ENCODE measurements around the gene SRR. TPM values are rescaled to one million over a fixed set of nuclear protein-coding genes. Genes with fewer than 3 reads are reported as not detected.
"Not testable (repeated sequence)": the region's sequence is repeated elsewhere in the genome, so short reads cannot be mapped to it uniquely, and the experiment has no call there.

Gene SRR
- total RNA-seq, 2 experiments from 2014 or later = 15.4 to 18.3 TPM

GRCh38 chr17:2292100-2292499 is 11.7 kb upstream of the SRR start:
- Mint-ChIP-seq H3K27ac (no peak overlapping the region), H3K36me3 (ENCODE audit: low read depth) (peaks cover 60% of the 10 kb centered on the region), H3K9me3 (ENCODE audit: low read depth) (no peaks in the 10 kb centered on the region), H3K4me3 (no peak overlapping the region), H3K27me3 (no peaks in the 10 kb centered on the region), H3K4me1 (peaks cover 26% of the 10 kb centered on the region)
- ChIA-PET CTCF (interaction anchor here (0.6 to 1.2 kb wide), 3 partner anchors 11 to 62 kb away, joined by 3 to 4 read pairs (median 3); no protein-coding TSS in a partner anchor), POLR2A (interaction anchor here (0.6 to 0.9 kb wide), 2 partner anchors 15 to 38 kb away, joined by 3 to 6 read pairs; no protein-coding TSS in a partner anchor)
- DNase-seq (no peak), ATAC-seq (no peak)
- intact Hi-C loops (cut with DNase I, micrococcal nuclease) = no loop called here

- no peak overlapping the region for H3K4me3 Mint-ChIP-seq
Measured at GRCh38 chr17:2295575-2295974, 8.2 kb upstream of the SRR start.

GRCh38 chr17:2297023-2297422 is 6.7 kb upstream of the SRR start:
- DNase-seq (no peak), ATAC-seq (no peak)
- CTCF ChIA-PET = interaction anchor here (0.7 to 2.5 kb wide), 3 partner anchors 36 to 242 kb away, joined by 3 to 6 read pairs (median 5); partner anchors contain the start of gene HIC1
- peak overlapping the region; percentile 9 for H3K27ac Mint-ChIP-seq
- no peaks in the 10 kb centered on the region for H3K27me3 Mint-ChIP-seq
- peaks cover 60% of the 10 kb centered on the region for H3K4me1 Mint-ChIP-seq
- no peaks in the 10 kb centered on the region for H3K9me3 Mint-ChIP-seq (ENCODE audit: low read depth)
- H3K4me3 Mint-ChIP-seq = no peak overlapping the region
- peaks cover 62% of the 10 kb centered on the region for H3K36me3 Mint-ChIP-seq (ENCODE audit: low read depth)
- POLR2A ChIA-PET = no interaction called here
- intact Hi-C loops (cut with DNase I, micrococcal nuclease) = no loop called here

More at GRCh38 chr17:2295575-2295974, 8.2 kb upstream of the SRR start:
- Mint-ChIP-seq H3K9me3 (ENCODE audit: low read depth) (no peaks in the 10 kb centered on the region), H3K27ac (peak overlapping the region; percentile 63), H3K4me1 (peaks cover 47% of the 10 kb centered on the region), H3K27me3 (no peaks in the 10 kb centered on the region), H3K36me3 (ENCODE audit: low read depth) (peaks cover 71% of the 10 kb centered on the region)
- peak; percentile 87 for ATAC-seq
- ChIA-PET POLR2A (interaction anchor here (0.8 kb wide), 1 partner anchor 72 kb away, joined by 3 read pairs; no protein-coding TSS in a partner anchor), CTCF (interaction anchor here (0.9 to 2.5 kb wide), 5 partner anchors 16 to 87 kb away, joined by 3 to 6 read pairs (median 3); partner anchors contain the start of gene TSR1)
- intact Hi-C loops (cut with DNase I, micrococcal nuclease) = loop anchor here in 1 of 2 experiments (2.0 kb wide), 1 partner anchor 15 kb away; no protein-coding TSS in a partner anchor
- peak; percentile 31 for DNase-seq

- ATAC-seq = no peak
- Mint-ChIP-seq H3K27ac (no peak overlapping the region), H3K36me3 (ENCODE audit: low read depth) (peaks cover 53% of the 10 kb centered on the region), H3K27me3 (no peaks in the 10 kb centered on the region), H3K9me3 (ENCODE audit: low read depth) (no peaks in the 10 kb centered on the region), H3K4me1 (peaks cover 58% of the 10 kb centered on the region), H3K4me3 (no peak overlapping the region)
- CTCF ChIA-PET = interaction anchor here (0.7 kb wide), 1 partner anchor 104 kb away, joined by 3 read pairs; no protein-coding TSS in a partner anchor
- no peak for DNase-seq
- intact Hi-C loops (cut with DNase I, micrococcal nuclease) = no loop called here
- POLR2A ChIA-PET = interaction anchor here (0.6 kb wide), 1 partner anchor 10 kb away, joined by 3 read pairs; no protein-coding TSS in a partner anchor
Measured at GRCh38 chr17:2299136-2299535, 4.6 kb upstream of the SRR start.

- no peak overlapping the region for H3K4me3 Mint-ChIP-seq
- DNase-seq (no peak), ATAC-seq (no peak)
- H3K4me1 Mint-ChIP-seq = peaks cover 55% of the 10 kb centered on the region
- no peak overlapping the region for H3K27ac Mint-ChIP-seq
- intact Hi-C loops (cut with DNase I, micrococcal nuclease) = loop anchor here in 1 of 2 experiments (10.0 kb wide), 1 partner anchor 465 kb away; the partner anchor contains the start of gene RPA1
- ChIA-PET CTCF (interaction anchor here (0.7 kb wide), 1 partner anchor 104 kb away, joined by 3 read pairs; no protein-coding TSS in a partner anchor), POLR2A (interaction anchor here (0.5 kb wide), 1 partner anchor 218 kb away, joined by 3 read pairs; no protein-coding TSS in a partner anchor)
- no peaks in the 10 kb centered on the region for H3K27me3 Mint-ChIP-seq
- H3K9me3 Mint-ChIP-seq (ENCODE audit: low read depth) = no peaks in the 10 kb centered on the region
- peaks cover 49% of the 10 kb centered on the region for H3K36me3 Mint-ChIP-seq (ENCODE audit: low read depth)
Measured at GRCh38 chr17:2299756-2300155, 4.0 kb upstream of the SRR start.

GRCh38 chr17:2302778-2303203 is 959 bp upstream of the SRR start:
- peak overlapping the region; percentile 61 for H3K27ac Mint-ChIP-seq
- peaks cover 37% of the 10 kb centered on the region for H3K36me3 Mint-ChIP-seq (ENCODE audit: low read depth)
- no peak for DNase-seq
- POLR2A ChIA-PET = interaction anchor here (0.5 to 1.4 kb wide), 6 partner anchors 14 to 99 kb away, joined by 3 to 5 read pairs (median 3); no protein-coding TSS in a partner anchor
- CTCF ChIA-PET = interaction anchor here (0.7 to 1.3 kb wide), 7 partner anchors 9 to 251 kb away, joined by 3 to 6 read pairs (median 4); no protein-coding TSS in a partner anchor
- H3K4me1 Mint-ChIP-seq = peaks cover 48% of the 10 kb centered on the region
- peak overlapping the region; percentile 81 for H3K4me3 Mint-ChIP-seq
- ATAC-seq = peak; percentile 1
- H3K9me3 Mint-ChIP-seq (ENCODE audit: low read depth) = no peaks in the 10 kb centered on the region
- H3K27me3 Mint-ChIP-seq = no peaks in the 10 kb centered on the region
- intact Hi-C loops (cut with DNase I, micrococcal nuclease) = loop anchor here (1.0 to 10.0 kb wide), 17 partner anchors 34 to 1840 kb away; partner anchors contain the start of genes TSR1 (in 2 of the 2), CLUH (in 1 of the 2), CYB5D2 (in 1 of the 2) and DPH1 (in 1 of the 2)

GRCh38 chr17:2304931-2305330 is 1.2 kb downstream of the SRR start:
- Mint-ChIP-seq H3K4me1 (peaks cover 41% of the 10 kb centered on the region), H3K36me3 (ENCODE audit: low read depth) (peaks cover 21% of the 10 kb centered on the region), H3K27me3 (no peaks in the 10 kb centered on the region), H3K9me3 (ENCODE audit: low read depth) (no peaks in the 10 kb centered on the region), H3K4me3 (peak overlapping the region; percentile 81), H3K27ac (peak overlapping the region; percentile 29)
- ChIA-PET CTCF (interaction anchor here (0.7 to 1.2 kb wide), 3 partner anchors 26 to 97 kb away, joined by 3 to 4 read pairs (median 3); no protein-coding TSS in a partner anchor), POLR2A (interaction anchor here (0.6 kb wide), 1 partner anchor 36 kb away, joined by 10 read pairs; no protein-coding TSS in a partner anchor)
- no peak for DNase-seq
- intact Hi-C loops (cut with DNase I, micrococcal nuclease) = loop anchor here in 1 of 2 experiments (10.0 kb wide), 1 partner anchor 470 kb away; the partner anchor contains the start of gene RPA1
- ATAC-seq = no peak

- DNase-seq (no peak), ATAC-seq (no peak)
- Mint-ChIP-seq H3K27ac (no peak overlapping the region), H3K36me3 (ENCODE audit: low read depth) (peaks cover 14% of the 10 kb centered on the region), H3K9me3 (ENCODE audit: low read depth) (no peaks in the 10 kb centered on the region), H3K4me1 (peaks cover 21% of the 10 kb centered on the region), H3K4me3 (no peak overlapping the region), H3K27me3 (no peaks in the 10 kb centered on the region)
- intact Hi-C loops (cut with DNase I, micrococcal nuclease) = loop anchor here in 1 of 2 experiments (10.0 kb wide), 1 partner anchor 475 kb away; the partner anchor contains the start of gene RPA1
- ChIA-PET CTCF (interaction anchor here (0.6 kb wide), 2 partner anchors 49 to 50 kb away, joined by 3 to 4 read pairs; no protein-coding TSS in a partner anchor), POLR2A (interaction anchor here (0.6 kb wide), 2 partner anchors 202 to 254 kb away, joined by 3 read pairs; no protein-coding TSS in a partner anchor)
Measured at GRCh38 chr17:2309338-2310154, 5.8 kb downstream of the SRR start.

- Mint-ChIP-seq H3K27me3 (no peaks in the 10 kb centered on the region), H3K4me3 (no peak overlapping the region), H3K27ac (no peak overlapping the region), H3K36me3 (ENCODE audit: low read depth) (no peaks in the 10 kb centered on the region), H3K9me3 (ENCODE audit: low read depth) (no peaks in the 10 kb centered on the region), H3K4me1 (peaks cover 4% of the 10 kb centered on the region)
- CTCF ChIA-PET = no interaction called here
- ATAC-seq = no peak
- no peak for DNase-seq
- POLR2A ChIA-PET = no interaction called here
- intact Hi-C loops (cut with DNase I, micrococcal nuclease) = no loop called here
Measured at GRCh38 chr17:2312736-2313135, 9.0 kb downstream of the SRR start.

GRCh38 chr17:2316916-2317205 is 13.1 kb downstream of the SRR start:
- DNase-seq; H3K9me3 Mint-ChIP-seq (ENCODE audit: low read depth); H3K36me3 Mint-ChIP-seq (ENCODE audit: low read depth); intact Hi-C loops (cut with DNase I, micrococcal nuclease); H3K4me3 Mint-ChIP-seq; H3K4me1 Mint-ChIP-seq; H3K27me3 Mint-ChIP-seq; ATAC-seq; H3K27ac Mint-ChIP-seq: not testable (repeated sequence)
- CTCF ChIA-PET = interaction anchor here (0.9 kb wide), 1 partner anchor 99 kb away, joined by 3 read pairs; no protein-coding TSS in a partner anchor
- POLR2A ChIA-PET = interaction anchor here (0.6 kb wide), 1 partner anchor 14 kb away, joined by 3 read pairs; no protein-coding TSS in a partner anchor

GRCh38 chr17:2317796-2318195 is 14.0 kb downstream of the SRR start:
- CTCF ChIA-PET = no interaction called here

More at GRCh38 chr17:2317796-2318195, 14.0 kb downstream of the SRR start:
- DNase-seq (no peak), ATAC-seq (no peak)
- intact Hi-C loops (cut with DNase I, micrococcal nuclease) = no loop called here
- POLR2A ChIA-PET = interaction anchor here (0.7 kb wide), 1 partner anchor 47 kb away, joined by 9 read pairs; no protein-coding TSS in a partner anchor
- H3K4me1 Mint-ChIP-seq = no peaks in the 10 kb centered on the region
- H3K27me3 Mint-ChIP-seq = no peaks in the 10 kb centered on the region
- peaks cover 15% of the 10 kb centered on the region for H3K36me3 Mint-ChIP-seq (ENCODE audit: low read depth)
- H3K9me3 Mint-ChIP-seq (ENCODE audit: low read depth) = no peaks in the 10 kb centered on the region
- no peak overlapping the region for H3K27ac Mint-ChIP-seq
- no peak overlapping the region for H3K4me3 Mint-ChIP-seq

All from activated CD4-positive, alpha-beta T cell treated with anti-CD3 and anti-CD28 coated beads for 36 hours (primary cell).